ENCODE measurements around the gene SLC17A9.

The SLC17A9 gene

DNA sequence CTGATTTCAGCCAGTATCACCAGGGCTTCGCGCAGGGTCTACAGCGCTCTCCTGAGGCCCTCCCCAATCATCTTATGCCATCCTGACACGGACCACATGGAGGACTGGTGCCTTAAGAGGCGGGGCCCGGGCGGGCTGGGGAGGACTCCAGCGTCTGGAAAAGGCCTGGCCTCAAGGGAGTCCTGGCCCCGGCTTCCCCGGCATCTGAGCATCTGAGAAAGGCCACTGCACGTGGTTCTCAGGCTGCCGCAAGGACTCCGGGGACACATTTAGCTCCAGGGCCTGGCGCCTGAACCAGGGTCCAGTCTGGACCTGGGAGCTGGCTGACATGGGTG is 32.9 kb downstream of the SLC17A9 start:
- DNase-seq, result no peak

DNA sequence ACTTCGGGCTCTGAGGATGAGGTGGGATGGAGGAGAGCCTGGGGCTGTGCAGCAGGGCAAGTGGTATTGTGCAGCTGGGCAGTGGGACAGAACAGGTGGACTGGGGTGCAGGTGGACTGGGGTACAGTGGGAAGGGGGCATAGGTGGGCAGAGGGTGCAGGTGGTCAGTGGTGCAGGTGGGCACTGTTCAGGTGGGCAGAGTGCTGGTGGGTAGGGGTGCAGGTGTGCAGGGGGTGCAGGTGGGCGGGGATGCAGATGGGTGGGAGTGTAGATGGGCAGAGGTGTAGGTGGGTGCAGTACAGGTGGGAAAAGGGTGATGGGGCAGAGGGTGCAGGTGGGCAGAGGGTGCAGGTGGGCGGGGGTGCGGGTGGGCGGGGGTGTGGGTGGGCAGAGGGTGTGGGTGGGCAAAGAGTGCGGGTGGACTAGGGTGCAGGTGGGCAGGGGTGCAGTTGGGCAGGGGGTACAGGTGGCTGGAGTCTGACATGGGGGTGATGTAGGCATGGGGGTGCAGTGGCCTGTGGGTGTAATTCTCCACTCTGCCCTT is 33.8 kb downstream of the SLC17A9 start:
- DNase-seq, result no peak

DNA sequence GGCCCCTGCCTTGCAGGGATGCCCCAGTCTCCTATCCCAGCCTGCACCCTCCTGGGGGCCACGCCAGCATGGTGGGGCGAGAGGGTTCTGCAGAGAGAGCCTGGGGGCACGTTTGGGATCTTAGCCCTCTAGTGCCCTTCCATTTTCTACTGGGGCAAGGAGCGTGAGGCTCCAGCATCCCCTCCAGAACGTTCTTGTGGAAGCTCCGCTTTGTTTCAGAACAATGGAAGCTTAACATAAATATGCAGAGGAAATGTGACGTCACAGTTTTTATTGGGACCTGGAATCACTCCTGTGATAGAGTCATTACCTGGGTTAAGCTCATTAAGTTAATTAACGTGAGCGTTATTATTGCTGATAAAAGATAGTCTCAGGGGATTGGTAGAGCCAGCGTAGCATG is 34.6 kb downstream of the SLC17A9 start:
- no peak for DNase-seq

DNA sequence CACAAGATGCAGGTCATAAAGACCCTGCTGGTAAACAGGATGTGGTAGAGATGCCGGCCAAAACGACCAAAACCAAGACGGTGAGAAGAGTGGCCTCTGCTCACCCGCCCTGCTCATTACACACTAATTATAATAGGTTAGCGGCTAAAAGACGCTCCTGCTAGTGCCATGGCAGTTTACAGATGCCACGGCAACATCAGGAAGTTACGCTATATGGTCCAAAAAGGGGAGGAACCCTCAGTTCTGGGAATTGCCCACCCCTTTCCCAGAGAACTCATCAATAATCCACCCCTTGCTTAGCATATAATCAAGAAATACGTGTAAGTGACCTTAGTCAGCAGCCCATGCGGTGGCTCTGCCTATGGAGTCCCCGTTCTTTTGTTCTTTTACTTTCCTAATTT is 36.7 kb downstream of the SLC17A9 start:
- no peak for DNase-seq

DNA sequence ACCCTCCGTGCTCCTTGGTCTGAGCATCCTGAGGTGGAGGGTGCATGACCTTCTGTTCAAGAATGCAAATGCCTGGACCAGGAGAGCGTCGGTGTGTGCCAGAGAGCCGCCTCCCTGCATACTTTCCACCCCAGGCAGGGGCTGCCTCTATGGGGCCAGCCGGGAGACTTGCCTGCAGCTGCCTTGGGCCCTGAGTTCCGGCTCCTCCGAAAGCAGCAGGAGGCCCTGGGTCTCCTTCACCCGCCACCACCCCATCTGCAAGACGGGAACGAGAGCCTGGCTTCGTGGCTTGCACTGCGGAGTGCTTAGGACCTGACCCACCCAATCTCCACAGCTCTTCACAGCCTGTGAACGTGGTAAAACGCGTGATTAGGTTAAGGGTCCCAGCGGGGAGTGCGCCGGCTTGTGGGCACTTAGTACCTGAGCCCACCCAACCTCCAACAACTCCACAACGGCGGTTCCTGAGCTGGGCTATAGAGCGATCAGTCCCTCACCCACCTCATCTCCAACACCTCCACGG is 37.9 kb downstream of the SLC17A9 start:
- DNase-seq, result no peak

DNA sequence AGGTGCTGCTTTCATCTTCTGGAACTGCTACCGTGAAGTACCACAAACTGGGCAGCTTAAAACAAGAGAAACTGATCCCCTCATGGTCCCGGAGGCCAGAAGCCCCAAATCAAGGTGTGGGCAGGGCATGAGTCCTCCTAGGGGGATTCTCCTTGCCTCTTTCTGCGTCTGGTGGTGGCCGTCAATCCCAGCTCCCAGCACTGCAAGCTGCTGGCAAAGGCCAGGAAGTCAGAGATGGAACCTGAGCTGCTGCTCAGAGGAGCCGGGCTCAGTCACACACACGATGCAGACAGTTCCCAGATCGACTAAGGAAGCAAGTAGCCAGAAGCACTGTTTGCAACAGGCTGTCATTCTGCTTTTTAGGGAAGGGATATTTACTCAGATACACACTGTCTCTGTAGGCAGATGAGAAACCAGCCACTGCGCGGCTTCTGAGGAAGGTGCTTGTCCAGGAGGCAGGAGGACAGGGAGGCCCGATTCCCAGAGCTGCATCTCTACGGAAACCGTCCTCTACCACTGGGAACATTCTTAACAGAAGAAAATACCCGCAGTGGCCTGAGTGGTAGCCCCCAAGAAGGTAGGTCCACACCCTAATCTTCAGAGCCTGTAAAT is 38.8 kb downstream of the SLC17A9 start:
- DNase-seq, result peak; percentile 23

DNA sequence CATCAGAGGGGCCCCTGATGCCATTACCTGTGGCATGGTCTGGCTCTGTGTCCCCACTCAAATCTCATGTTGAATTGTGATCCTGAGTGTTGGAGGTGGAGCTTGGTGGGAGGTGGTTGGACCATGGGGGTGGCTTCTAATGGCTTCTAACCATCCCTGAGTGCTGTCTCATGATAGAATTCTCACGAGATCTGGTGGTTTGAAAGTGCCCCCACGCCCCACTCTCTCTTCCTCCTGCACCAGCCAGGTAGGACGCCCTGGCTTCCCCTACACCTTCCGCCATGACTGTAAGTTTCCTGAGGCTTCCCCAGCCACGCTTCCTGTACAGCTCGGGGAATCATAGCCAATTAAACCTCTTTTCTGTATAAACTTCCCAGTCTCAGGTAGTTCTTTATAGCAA is 39.4 kb downstream of the SLC17A9 start:
- no peak for DNase-seq

DNA sequence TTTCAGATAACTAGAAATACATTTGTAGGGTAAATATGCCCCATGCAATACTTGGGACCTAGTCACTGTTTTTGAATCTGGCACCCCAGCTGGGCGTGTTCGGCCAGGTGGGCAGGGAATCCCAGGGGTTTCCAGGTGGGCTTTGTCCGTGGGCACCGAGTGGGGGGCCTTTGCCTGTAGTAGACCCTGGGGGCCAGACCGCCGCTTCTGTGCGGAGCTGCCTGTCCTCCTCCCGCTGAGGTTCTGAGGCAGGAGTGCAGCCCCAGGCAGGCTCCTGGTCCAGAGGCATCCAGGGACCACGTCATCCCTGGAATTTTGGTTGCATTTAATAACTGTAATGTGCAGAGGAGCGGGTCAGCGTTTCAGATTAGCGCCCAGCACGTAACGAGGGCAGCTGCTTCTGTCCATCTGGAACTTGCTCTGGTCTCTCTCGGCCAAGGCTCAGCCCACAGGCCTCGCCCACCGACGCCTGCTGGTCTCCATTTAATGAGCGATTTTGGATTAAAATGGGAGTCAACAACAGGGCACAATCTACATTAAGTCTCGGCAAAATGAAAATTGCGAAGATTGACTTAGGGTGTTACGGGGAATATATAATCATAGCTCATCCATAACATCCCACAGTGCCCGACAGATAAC is 41.5 kb downstream of the SLC17A9 start:
- DNase-seq, result no peak

DNA sequence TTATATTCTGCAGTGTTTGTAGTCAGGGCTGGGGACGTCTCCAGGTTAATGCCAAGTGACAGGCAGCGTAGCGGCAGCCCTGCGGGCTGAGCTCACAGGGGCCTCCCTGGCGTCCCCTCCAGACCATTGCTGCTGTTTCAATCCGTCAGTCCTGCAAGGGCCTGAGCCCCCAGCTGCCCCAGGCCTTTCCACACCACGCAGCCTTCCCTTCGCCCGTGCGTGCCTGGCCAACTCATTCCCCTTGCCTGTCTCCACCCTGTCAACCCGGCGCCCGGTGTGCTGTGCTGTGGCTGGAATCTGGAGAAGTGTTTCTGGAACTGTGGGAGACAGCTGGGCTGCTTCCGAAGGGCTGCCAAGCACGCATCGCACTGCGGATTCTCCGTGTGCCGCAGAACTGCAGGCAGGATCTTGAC is 42.4 kb downstream of the SLC17A9 start:
- DNase-seq, result no peak

DNA sequence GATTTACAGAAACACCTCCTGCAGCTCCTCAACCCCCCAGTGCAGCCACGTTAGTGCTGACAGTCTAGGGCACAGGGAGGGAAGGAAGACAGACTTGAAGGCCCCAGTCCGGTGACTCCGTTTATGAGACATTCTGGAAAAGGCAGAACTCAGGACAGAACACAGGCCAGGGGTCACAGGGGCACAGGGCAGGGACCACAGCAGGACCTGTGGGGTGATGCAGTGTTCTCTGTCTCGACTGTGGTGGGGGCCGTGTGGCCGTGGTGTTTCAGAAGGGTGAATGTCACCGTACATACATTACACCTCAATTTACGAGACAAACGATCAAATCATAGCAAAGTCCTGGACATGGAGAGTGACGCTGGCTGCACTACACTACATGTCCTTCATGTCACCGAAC is 43.0 kb downstream of the SLC17A9 start:
- DNase-seq, result no peak

DNA sequence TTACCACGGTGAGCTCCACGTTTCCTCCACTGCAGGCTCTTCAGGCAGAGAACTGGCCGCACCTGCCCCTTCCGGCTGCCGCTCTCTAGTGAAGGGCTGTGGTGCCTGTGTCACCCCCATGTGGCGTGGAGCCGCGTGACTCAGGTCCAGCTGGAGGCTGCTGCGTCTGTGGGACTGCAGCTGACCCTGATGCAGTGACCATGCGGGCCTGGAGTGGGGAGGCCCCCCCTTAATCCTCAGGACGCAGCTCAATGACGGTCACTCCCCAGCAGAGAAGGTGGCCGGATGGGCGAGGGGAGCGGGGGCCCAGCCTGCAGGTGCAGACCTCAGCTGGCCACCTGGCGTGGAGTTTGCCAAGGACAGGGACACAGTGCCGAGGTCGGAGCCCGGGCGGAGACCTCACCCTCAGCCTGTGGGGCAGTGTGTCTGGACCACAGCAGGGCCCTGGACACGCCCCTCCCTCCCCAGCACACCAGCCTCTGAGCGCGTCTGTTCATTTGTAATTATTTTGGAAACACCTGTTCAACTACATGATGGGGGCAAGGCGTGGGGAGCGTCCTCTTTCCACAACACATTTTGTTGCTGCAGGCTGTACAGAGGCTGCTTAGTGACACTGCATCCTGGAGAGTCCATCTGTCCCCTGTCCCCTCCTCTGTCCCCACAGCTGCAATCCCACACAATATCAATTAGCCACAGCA is 43.5 kb downstream of the SLC17A9 start:
- peak; percentile 42 for DNase-seq

DNA sequence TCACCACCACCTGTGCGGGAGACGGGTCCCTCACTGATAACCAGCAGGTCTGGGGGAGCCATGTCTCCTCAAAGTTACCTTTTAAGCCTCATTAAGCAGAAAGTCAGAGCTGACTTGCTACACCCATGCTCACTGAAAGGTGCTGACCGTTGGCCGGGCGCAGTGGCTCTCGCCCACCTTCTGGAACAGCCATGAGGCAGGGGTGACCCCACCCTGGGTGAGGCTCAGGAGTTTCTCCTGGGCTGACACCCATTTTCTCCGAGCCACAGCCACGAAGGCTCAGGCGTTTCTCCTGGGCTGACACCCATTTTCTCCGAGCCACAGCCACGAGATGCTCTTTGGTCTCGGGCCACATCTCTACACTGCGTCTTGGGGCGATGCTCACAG is 44.1 kb downstream of the SLC17A9 start:
- DNase-seq, result no peak

DNA sequence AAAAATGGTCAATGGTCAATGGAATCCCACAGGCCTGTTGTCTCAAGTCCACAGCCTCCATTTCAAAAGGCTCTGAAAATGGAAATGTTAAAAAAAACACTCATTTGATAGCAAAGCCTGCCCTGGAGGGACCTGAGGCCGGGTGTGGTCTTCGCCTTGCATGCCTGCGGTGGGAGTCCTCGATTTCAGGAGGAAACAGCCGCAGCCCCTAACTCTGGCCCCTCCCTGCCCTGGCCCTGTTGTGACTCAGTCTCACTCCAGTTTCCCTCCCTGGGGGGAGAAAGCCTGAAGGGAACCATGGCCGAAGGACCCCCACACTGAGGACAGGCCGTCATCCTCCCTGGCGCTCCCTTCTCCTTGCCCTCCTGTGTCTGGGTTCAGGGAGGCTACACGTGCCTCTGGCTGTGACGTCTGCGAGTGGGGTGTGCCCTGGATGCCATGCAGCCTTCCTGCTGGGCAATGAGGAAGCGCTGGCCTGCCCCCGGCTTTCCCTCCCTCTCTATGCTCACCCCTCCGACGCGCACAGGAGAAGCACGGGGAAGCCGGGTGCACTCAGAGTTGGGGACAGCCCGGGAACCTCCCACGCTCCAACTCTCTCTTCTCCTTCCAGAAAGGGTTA is 45.0 kb downstream of the SLC17A9 start:
- no peak for DNase-seq

DNA sequence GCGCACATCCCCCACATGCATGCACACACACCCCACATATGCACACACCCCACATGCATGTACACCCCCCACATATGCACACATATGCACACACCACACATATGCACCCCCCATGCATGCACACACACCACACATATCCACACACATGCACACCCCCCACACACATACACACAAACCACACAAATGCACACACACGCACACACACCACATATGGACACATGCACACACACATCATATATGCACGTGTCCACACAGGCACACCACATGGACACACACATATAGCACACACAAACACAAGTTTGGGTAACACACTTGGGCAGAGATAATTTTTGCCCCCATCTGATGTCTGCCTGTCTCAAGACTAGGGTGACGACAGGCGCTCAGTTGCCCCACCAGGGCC is 45.9 kb downstream of the SLC17A9 start:
- DNase-seq, result no peak

DNA sequence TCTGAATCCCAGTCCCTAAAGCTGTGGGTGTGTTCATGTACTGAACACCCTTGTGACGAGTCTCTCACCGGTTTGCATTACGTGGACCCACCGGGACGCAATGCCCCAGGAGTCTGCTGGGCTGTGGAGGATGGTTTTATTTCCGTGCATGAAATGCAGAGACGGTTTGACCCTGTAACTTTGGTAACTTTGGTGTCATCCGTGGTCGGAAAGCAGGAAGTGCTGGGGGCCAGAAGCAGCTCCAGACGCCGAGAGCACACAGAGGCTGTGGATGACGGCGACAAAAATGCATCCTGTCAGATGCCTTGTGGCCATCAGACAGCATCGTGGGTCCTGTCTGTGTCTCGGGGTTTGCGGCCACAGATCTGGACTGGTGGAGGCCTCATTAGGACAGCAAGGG is 47.1 kb downstream of the SLC17A9 start:
- no peak for DNase-seq

DNA sequence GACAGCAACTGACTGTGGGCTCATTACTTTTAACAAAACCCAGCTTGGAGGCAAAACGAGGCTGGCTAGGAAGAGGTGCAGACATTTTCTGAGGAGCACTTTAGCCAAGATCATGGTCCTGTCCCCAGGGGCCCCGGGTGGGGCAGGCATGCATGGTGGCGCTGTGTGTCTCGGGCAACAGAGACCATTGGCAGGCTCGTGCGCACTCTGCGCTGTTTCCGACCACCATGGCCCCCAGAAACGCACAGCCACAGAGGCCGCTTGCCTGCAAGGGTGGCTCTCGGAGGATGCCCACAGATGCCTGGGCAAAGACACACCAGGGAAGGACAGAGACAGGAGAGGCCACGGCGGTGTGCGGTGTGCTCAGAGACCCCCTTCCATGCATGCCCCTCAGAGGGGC is 47.5 kb downstream of the SLC17A9 start:
- DNase-seq, result no peak

DNA sequence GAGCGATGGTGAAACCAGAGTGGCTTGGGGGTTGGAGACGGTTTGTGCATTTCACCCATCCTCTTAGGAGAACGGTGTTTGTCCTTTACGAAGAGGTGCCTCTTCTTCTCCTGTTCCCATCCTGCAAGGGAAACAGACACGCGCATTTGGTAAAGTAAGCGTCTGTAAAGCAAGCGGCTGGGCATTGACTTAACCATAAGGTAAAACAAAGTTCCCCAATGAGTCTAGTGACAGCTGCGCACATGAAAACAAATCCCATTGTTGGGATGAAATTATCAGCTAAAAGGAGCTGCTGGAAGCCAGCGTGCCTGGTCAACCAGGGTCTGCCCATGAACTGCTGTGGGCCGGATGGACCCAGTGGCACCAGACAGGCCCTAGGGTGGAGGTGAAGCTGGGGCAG is 48.4 kb downstream of the SLC17A9 start:
- DNase-seq, result no peak

DNA sequence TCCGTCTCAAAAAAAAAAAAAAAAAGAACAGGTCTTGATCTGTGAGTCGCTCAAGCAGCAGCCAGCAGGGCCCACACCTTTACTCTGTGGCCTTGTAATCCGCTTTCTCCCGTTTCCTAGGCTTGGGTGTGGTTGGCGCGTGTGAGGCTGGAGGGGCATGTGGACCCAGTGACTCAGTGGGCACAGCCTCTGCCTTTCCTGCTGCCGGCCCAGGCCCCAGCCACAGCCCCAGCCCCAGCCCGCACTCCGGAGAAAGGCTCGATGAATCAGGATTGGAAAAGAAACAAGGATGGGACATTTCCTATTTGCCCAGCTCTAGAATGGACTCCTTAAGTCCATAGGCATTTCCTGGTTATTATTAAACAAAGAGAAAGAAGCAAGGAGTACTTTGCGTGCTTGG is 50.0 kb downstream of the SLC17A9 start:
- no peak for DNase-seq

DNA sequence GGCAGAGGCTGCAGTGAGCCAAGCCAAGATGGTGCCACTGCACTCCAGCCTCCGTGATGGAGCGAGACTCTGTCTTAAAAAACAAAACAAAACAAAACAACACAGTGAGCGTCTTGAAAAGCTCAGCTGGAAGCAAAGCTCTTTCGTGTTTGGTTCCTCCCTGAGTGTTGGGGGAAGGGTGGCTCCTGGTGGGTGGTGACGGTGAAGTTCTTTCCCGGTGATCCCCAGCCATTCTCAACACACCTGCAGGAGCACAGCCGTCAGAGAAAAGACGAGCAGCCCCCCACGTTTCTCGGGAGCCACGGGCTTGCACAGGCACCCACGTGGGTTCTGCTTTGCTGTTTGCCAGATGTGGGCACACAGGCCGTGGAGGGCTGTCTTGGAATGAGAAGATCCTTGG is 51.0 kb downstream of the SLC17A9 start:
- no peak for DNase-seq

DNA sequence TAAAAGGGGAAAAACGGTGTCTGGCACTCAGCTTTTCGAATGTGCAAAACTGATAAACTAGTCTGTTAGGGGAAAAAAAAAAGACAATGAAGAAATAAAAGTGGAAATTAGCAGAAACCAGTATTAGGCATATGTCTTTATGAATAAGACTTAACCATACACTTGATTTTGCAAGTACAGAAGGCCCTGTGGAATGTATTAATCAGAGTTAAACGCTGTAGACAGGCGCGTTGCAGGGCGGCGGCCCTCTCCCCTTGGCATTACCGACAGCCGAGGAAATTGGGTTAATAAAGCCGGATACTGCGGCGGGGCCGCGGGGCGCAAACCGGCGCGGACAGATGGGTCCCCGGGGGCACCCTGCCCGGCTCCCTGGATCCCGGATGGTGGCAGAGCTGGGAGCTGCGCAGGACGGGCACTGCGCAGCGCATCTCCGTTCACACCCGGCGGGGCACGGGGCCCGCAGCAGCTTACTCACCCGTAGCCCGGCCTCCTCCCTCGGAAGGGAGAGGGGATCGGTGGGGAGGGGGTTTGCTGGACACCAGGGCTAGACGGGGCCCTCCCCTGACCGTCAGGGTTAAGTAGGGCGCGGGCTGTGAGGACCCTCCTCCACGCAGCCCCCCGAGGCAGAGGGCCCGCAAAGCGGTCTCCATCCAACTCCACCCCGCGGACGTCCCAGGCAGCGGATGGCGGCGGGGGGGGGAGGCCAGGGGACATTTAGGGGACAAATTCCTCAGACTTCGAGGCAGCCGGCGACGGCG is 52.3 kb downstream of the SLC17A9 start:
- DNase-seq, result no peak

DNA sequence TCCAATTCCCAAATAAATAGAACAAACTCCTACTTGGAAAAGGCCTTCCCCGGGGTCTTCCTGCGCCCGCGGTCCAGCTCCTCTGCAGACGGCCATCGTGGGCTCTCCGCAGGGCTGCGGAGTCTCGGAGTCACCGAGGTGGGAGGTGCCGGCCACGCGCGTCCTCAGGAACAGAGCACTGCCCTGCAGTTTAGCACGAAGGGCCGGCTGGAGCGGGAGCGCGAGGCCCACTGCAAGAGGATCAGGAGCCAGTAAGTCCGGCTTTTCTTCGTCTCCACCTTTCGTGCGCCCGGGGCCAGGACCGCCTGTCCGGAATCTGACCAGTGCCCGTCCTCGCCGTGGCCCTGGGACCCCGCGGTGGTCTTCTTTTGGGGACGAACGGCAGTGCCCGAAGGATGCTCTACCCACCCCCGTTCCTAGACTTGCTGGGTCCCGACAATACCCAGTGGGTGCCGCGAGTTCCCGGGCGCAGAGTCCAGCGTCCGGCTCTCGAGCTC is 52.9 kb downstream of the SLC17A9 start:
- no peak for DNase-seq

DNA sequence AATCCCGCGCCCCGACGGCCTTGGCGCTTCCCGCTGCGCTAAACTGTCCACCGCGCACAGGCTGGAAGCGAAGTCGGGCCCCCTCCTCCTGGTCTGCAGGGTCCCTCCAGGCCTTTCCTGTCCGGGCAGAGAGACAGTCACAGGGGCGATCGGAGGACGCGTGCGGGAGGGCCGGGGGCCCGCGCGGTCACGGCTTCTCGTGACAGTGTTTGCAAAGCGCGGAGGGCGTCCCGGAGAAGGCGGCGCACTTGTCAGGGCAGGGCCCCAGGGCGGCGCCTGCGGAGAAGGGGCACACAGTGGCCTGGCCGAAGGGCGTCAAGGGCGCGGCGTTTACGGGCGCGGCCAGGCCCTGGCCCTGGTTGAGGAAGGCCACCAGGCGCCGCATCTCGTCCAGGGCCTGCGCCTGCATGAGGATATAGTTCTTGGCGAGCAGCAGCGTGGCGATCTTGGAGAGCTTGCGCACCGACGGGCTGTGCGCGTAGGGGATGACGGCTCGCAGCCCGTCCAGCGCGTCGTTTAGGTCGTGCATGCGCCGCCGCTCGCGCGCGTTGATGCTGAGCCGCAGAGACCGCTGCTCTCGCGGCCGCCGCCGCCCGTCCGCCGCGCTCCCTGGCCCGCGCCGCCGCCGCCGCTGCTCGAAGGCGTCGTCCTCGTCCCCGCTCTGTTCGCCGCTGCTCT is 53.5 kb downstream of the SLC17A9 start:
- no peak for DNase-seq

Data from DMS53 (cell line).